H1 (cell line): ENCODE measurements around the gene DLST. TPM values are rescaled to one million over a fixed set of nuclear protein-coding genes. Genes with fewer than 3 reads are reported as not detected.

Source experiments
- CTCF ChIA-PET: fragments of 300-600 bp; sonication (Branson Sonifier 250); formaldehyde crosslinking; loops from one replicate; lab custom pipeline; 2021; ENCODE audit not compliant: partially characterized antibody; lab: Charles Lee
- POLR2A ChIA-PET: fragments of 300-600 bp; sonication (Branson Sonifier 250); formaldehyde crosslinking; loops from one replicate; lab custom pipeline; 2021; ENCODE audit warnings: inconsistent platforms; ENCODE audit not compliant: partially characterized antibody; lab: Charles Lee
- DNase-seq, 2 experiments: peaks; one replicate each; pipeline versions ENCODE4 v3.0.0 to v3.0.0-alpha.2; 2010 to 2022; ENCODE audit warnings: low spot score in 2 of 2, low read depth in 1 of 2, mixed read lengths in 1 of 2
- FAIRE-seq: peaks from 2 replicates; lab custom pipeline; 2011; peaks lifted over from hg19 to GRCh38; lab: Jason Lieb, UNC
- H2AFZ ChIP-seq: 2 replicates; pipeline ENCODE4 v1.8.1; 2012; ENCODE audit warnings: low read length, inconsistent platforms
- H2AK5ac ChIP-seq: 2 replicates; pipeline ENCODE4 v1.6.1; 2013; ENCODE audit warnings: low read depth, low read length
- H2BK120ac ChIP-seq: replicated peaks from 2 replicates; pipeline ENCODE3; 2013; ENCODE audit warnings: low read depth, low read length, inconsistent platforms
- H2BK12ac ChIP-seq: 2 replicates; pipeline ENCODE4 v1.6.1; 2013; ENCODE audit warnings: low read depth, low read length
- H2BK15ac ChIP-seq: 2 replicates; pipeline ENCODE4 v1.6.1; 2013; ENCODE audit warnings: low read length
- H2BK20ac ChIP-seq: 2 replicates; pipeline ENCODE4 v1.6.1; 2013; ENCODE audit warnings: low read length
- H2BK5ac ChIP-seq: 2 replicates; pipeline ENCODE4 v1.6.1; 2013; ENCODE audit warnings: low read depth, low read length
- H3K14ac ChIP-seq: 2 replicates; pipeline ENCODE4 v1.6.1; 2013; ENCODE audit warnings: inconsistent platforms; ENCODE audit not compliant: insufficient read length
- H3K18ac ChIP-seq: 2 replicates; pipeline ENCODE4 v1.6.1; 2013; ENCODE audit warnings: low read length; ENCODE audit errors: extremely low read depth
- H3K23ac ChIP-seq: 2 replicates; pipeline ENCODE4 v1.6.1; 2013; ENCODE audit warnings: inconsistent platforms; ENCODE audit not compliant: insufficient read length
- H3K23me2 ChIP-seq: 2 replicates; pipeline ENCODE4 v1.6.1; 2013; ENCODE audit warnings: low read depth, low read length
- H3K27ac ChIP-seq: 2 replicates; pipeline ENCODE4 v1.6.1; 2011; ENCODE audit warnings: low read depth, low read length, inconsistent platforms
- H3K27me3 ChIP-seq, 4 experiments: replicated peaks in 1 of 4; 1 replicate in 1 of 4; 2 replicates in 3 of 4; pipeline versions ENCODE4 v1.6.1 to v1.8.1; 2011 to 2013; ENCODE audit warnings: low read length in 3 of 4, mild to moderate bottlenecking in 3 of 4, inconsistent platforms in 2 of 4, mixed read lengths in 2 of 4, moderate library complexity in 1 of 4; ENCODE audit not compliant: control insufficient read depth in 3 of 4, insufficient read depth in 3 of 4; ENCODE audit errors: extremely low read depth in 1 of 4
- H3K36me3 ChIP-seq, 4 experiments: 2 replicates each; pipeline versions ENCODE4 v1.6.1 to v1.8.1; 2011 to 2013; ENCODE audit warnings: mild to moderate bottlenecking in 4 of 4, low read length in 3 of 4, moderate library complexity in 2 of 4, control low read depth in 1 of 4, inconsistent platforms in 1 of 4; ENCODE audit not compliant: insufficient read depth in 4 of 4, control insufficient read depth in 2 of 4
- H3K4ac ChIP-seq: replicated peaks from 2 replicates; pipeline ENCODE3; 2013; ENCODE audit warnings: low read length, low read depth, mixed read lengths, inconsistent platforms; ENCODE audit not compliant: insufficient read length
- H3K4me1 ChIP-seq, 4 experiments: replicated peaks in 1 of 4; 1 replicate in 1 of 4; 2 replicates in 3 of 4; pipeline versions ENCODE4 v1.6.1 to v1.8.1; 2011 to 2013; ENCODE audit warnings: low read length in 3 of 4, inconsistent platforms in 2 of 4, mixed read lengths in 1 of 4; ENCODE audit not compliant: insufficient read depth in 4 of 4, control insufficient read depth in 3 of 4
- H3K4me2 ChIP-seq, 2 experiments: 2 replicates each; pipeline versions ENCODE4 v1.6.1 to v1.8.1; 2011 to 2013; ENCODE audit warnings: low read depth in 2 of 2, low read length in 2 of 2, control low read depth in 1 of 2, inconsistent platforms in 1 of 2, mild to moderate bottlenecking in 1 of 2; ENCODE audit not compliant: insufficient read depth in 1 of 2
- H3K4me3 ChIP-seq, 4 experiments: fragments of 200-600, 300-600 bp in 1 of 4; sonication (generic), shearing (Covaris generic), sonication (Bioruptor Twin) in 1 of 4; 2 replicates each; pipeline versions ENCODE4 v1.5.1 to v1.8.1; 2011 to 2016; ENCODE audit warnings: low read length in 4 of 4, low read depth in 3 of 4, control low read depth in 2 of 4, inconsistent platforms in 2 of 4, mild to moderate bottlenecking in 2 of 4, mixed read lengths in 1 of 4, moderate library complexity in 1 of 4; ENCODE audit not compliant: insufficient read depth in 2 of 4; ENCODE audit errors: extremely low read depth in 1 of 4
- H3K56ac ChIP-seq: replicated peaks from 2 replicates; pipeline ENCODE3; 2013; ENCODE audit warnings: low read depth, mild to moderate bottlenecking, mixed read lengths, low read length, inconsistent platforms; ENCODE audit not compliant: insufficient read length
- H3K79me1 ChIP-seq: 2 replicates; pipeline ENCODE4 v1.6.1; 2013; ENCODE audit warnings: low read depth, low read length, control low read depth
- H3K79me2 ChIP-seq, 2 experiments: 2 replicates each; pipeline versions ENCODE4 v1.6.1 to v1.8.1; 2012 to 2013; ENCODE audit warnings: low read length in 2 of 2, mild to moderate bottlenecking in 2 of 2, inconsistent platforms in 1 of 2; ENCODE audit not compliant: insufficient read depth in 2 of 2, control insufficient read depth in 1 of 2
- H3K9ac ChIP-seq, 4 experiments: replicated peaks in 1 of 4; 1 replicate in 1 of 4; 2 replicates in 3 of 4; pipeline versions ENCODE4 v1.6.1 to v1.8.1; 2011 to 2013; ENCODE audit warnings: low read depth in 3 of 4, low read length in 3 of 4, control low read depth in 2 of 4, mild to moderate bottlenecking in 2 of 4, moderate library complexity in 2 of 4, inconsistent platforms in 1 of 4; ENCODE audit errors: extremely low read depth in 1 of 4
- H3K9me3 ChIP-seq, 2 experiments: 2 replicates each; pipeline versions ENCODE4 v1.6.1 to v1.8.1; 2012 to 2013; ENCODE audit warnings: mild to moderate bottlenecking in 2 of 2, moderate library complexity in 2 of 2, control low read depth in 1 of 2, inconsistent platforms in 1 of 2, low read depth in 1 of 2, low read length in 1 of 2, mixed read lengths in 1 of 2; ENCODE audit not compliant: insufficient read depth in 2 of 2
- H4K20me1 ChIP-seq, 2 experiments: replicated peaks in 1 of 2; 2 replicates each; pipeline versions ENCODE3 to v1.8.1; 2011 to 2013; ENCODE audit warnings: inconsistent platforms in 2 of 2, low read length in 2 of 2, mild to moderate bottlenecking in 1 of 2; ENCODE audit not compliant: insufficient read depth in 2 of 2, control insufficient read depth in 1 of 2
- H4K5ac ChIP-seq: 2 replicates; pipeline ENCODE4 v1.6.1; 2013; ENCODE audit warnings: low read length, low read depth, mixed read lengths, inconsistent platforms; ENCODE audit not compliant: insufficient read length
- H4K8ac ChIP-seq: 2 replicates; pipeline ENCODE4 v1.8.0; 2013; ENCODE audit warnings: mild to moderate bottlenecking, moderate library complexity, low read length, inconsistent platforms; ENCODE audit not compliant: insufficient read depth; ENCODE audit errors: extremely low read depth
- H4K91ac ChIP-seq: replicated peaks from 2 replicates; pipeline ENCODE3; 2013; ENCODE audit warnings: low read length, mixed read lengths, inconsistent platforms; ENCODE audit not compliant: insufficient read length
- BRCA1 ChIP-seq: IDR thresholded peaks from 2 replicates; pipeline ENCODE4 v1.6.1; 2012; ENCODE audit warnings: low read depth, low read length, improper control_type of control experiment
- CEBPB ChIP-seq: IDR thresholded peaks from 2 replicates; pipeline ENCODE4 v1.6.1; 2012; ENCODE audit warnings: low read depth, low read length
- CTCF ChIP-seq, 3 experiments: IDR thresholded peaks; 1 replicate in 2 of 3; 2 replicates in 1 of 3; pipeline versions ENCODE4 v1.5.1 to v1.6.1; 2011; ENCODE audit warnings: low read length in 3 of 3, mild to moderate bottlenecking in 3 of 3, inconsistent platforms in 2 of 3, low read depth in 1 of 3, moderate library complexity in 1 of 3; ENCODE audit not compliant: insufficient read depth in 1 of 3; ENCODE audit errors: control extremely low read depth in 1 of 3
- GTF2F1 ChIP-seq: IDR thresholded peaks from 2 replicates; pipeline ENCODE4 v1.6.1; 2012; ENCODE audit warnings: low read depth, low read length, improper control_type of control experiment, borderline replicate concordance
- POLR2A ChIP-seq, 2 experiments: IDR thresholded peaks; 1 replicate in 1 of 2; 2 replicates in 1 of 2; pipeline ENCODE4 v1.6.1; 2011; ENCODE audit warnings: low read depth in 2 of 2, low read length in 2 of 2, mild to moderate bottlenecking in 2 of 2; ENCODE audit errors: control extremely low read depth in 1 of 2
- RAD21 ChIP-seq, 2 experiments: IDR thresholded peaks in 1 of 2; conservative IDR thresholded peaks in 1 of 2; 2 replicates each; pipeline ENCODE4 v1.6.1; 2011; ENCODE audit warnings: low read depth in 2 of 2, low read length in 2 of 2, improper control_type of control experiment in 1 of 2, inconsistent platforms in 1 of 2, mild to moderate bottlenecking in 1 of 2, moderate library complexity in 1 of 2
- SIRT6 ChIP-seq: IDR thresholded peaks from one replicate; pipeline ENCODE4 v1.7.1; 2012; ENCODE audit warnings: low read length, inconsistent platforms
- SP4 ChIP-seq: IDR thresholded peaks from 2 replicates; pipeline ENCODE4 v1.6.1; 2012; ENCODE audit warnings: low read length, inconsistent platforms
- TAF1 ChIP-seq: IDR thresholded peaks from 2 replicates; pipeline ENCODE4 v1.6.1; 2011; ENCODE audit warnings: mild to moderate bottlenecking, low read depth, low read length
- TAF7 ChIP-seq: optimal IDR thresholded peaks from 2 replicates; pipeline ENCODE3; 2011; ENCODE audit warnings: low read depth, mild to moderate bottlenecking, inconsistent platforms, low read length, moderate library complexity, borderline replicate concordance
- WGBS, 2 experiments: shearing (Covaris generic) in 1 of 2; methylation state at CpG; one replicate each; pipeline versions ENCODE4 v1.1.6 to v1.1.7; 2013 to 2015; ENCODE audit warnings: low lambda C conversion rate in 2 of 2, mixed read lengths in 2 of 2, inconsistent platforms in 1 of 2, low coverage in 1 of 2, missing lambda C conversion rate in 1 of 2; ENCODE audit not compliant: insufficient replicate concordance in 2 of 2, insufficient coverage in 1 of 2, insufficient read length in 1 of 2; ENCODE audit errors: extremely low coverage in 1 of 2, missing lambda C conversion rate in 1 of 2; 5-methylcytosine and 5-hydroxymethylcytosine counted together
- polyA plus RNA-seq, 7 experiments: library from polyadenylated mRNA; depleted of rRNA in 3 of 7; stranded (reverse) in 5 of 7; unstranded in 2 of 7; fragments of >200 nt in 5 of 7; fragments of 200-250 nt in 2 of 7; gene quantifications; 1 replicate in 5 of 7; 2 replicates in 1 of 7; 4 replicates in 1 of 7; pipeline versions ENCODE4 v1.2.1 to v1.2.3, GENCODE V29; 2011 to 2013; ENCODE audit warnings: missing spikeins in 2 of 7, mixed read lengths in 2 of 7
- total RNA-seq: library from RNA; stranded (reverse); fragmentation: NEBNext Ultra II Directional; extraction: Animal tissue kit (Norgen Biotek cat#: 25700); gene quantifications from 2 replicates; pipeline ENCODE4 v1.2.1, GENCODE V29; 2021

DLST gene
- total and polyA plus RNA-seq, 2 of the 8 experiments (the other 6 are each of a cell fraction or from before 2014, with no cell fraction given), result 96.5 to 117 TPM

DNA sequence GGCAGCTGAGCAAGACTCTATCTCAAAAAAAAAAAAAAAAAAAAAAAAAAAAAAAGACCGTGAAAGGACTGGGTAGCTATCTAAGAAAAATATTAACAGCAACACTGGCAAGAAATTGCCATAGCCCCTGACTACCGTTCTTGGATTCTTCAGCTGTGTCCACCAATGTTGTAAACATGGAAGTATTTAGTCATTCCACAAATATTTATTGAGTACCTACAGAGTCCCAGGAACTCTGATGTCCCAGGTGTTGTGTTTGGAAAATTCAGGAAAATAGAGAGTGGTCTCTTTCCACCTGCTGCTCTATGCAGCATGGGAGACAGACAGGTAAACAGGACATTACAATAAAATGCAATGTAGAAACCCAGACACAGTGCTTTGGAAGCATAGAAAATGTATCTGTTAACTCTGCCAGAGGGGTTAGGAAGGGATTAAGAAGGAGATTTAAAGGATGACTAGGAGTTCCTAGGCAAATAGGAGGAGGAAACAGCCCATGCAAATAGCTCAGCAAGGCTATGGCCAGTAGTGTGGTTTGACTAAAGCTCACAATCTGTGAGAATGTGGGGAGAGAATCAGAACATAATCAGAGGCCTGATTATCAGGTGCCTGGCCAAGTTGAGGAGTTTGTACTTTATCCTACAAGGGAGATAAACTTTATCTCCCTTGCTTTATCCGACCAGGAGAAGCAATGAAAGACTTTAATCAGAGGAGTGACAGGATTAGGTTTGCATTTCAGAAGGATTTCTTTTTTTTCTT is 2.1 kb upstream of the DLST start:
- no peak overlapping the region for H3K18ac ChIP-seq
- H3K23me2 ChIP-seq, result peaks cover 7% of the 10 kb centered on the region; the same call in 1 of the 2 replicates
- H3K27ac ChIP-seq, result no peak overlapping the region
- no peak overlapping the region for H3K9ac ChIP-seq
- H4K91ac ChIP-seq, result no peak overlapping the region
- H3K4me3 ChIP-seq, result no peak overlapping the region
- H3K4ac ChIP-seq, result no peak overlapping the region
- no peak overlapping the region for H2BK12ac ChIP-seq
- FAIRE-seq (no peak), DNase-seq (no peak)
- no peak overlapping the region for H4K5ac ChIP-seq
- no peak overlapping the region for H3K23ac ChIP-seq
- no peak overlapping the region for H2BK15ac ChIP-seq
- no peak overlapping the region for H2AK5ac ChIP-seq
- peaks cover 6 to 13% of the 10 kb centered on the region in 2 experiments for H4K20me1 ChIP-seq
- no peak overlapping the region for H3K14ac ChIP-seq
- H3K79me2 ChIP-seq, result peaks cover 19 to 28% of the 10 kb centered on the region in 2 experiments
- H3K4me1 ChIP-seq, result peaks cover 5 to 14% (median 10%) of the 10 kb centered on the region in 4 experiments; a peak in 5 of 7 replicates
- no peak overlapping the region for H2BK120ac ChIP-seq
- H3K4me2 ChIP-seq, result no peak overlapping the region
- H4K8ac ChIP-seq, result no peak overlapping the region
- CTCF ChIA-PET, result interaction anchor here (0.7 to 17.5 kb wide), 11 partner anchors 10 to 417 kb away, joined by 3 to 364 read pairs (median 5); no protein-coding TSS in a partner anchor
- H3K27me3 ChIP-seq, result no peaks in the 10 kb centered on the region
- POLR2A ChIA-PET, result interaction anchor here (1.1 to 2.6 kb wide), 3 partner anchors 14 to 26 kb away, joined by 3 to 9 read pairs (median 7); no protein-coding TSS in a partner anchor
- no peaks in the 10 kb centered on the region for H3K9me3 ChIP-seq
- H2BK20ac ChIP-seq, result no peak overlapping the region
- H2BK5ac ChIP-seq, result no peak overlapping the region
- no peak overlapping the region for H2AFZ ChIP-seq
- peaks cover 5% of the 10 kb centered on the region for H3K79me1 ChIP-seq
- no peak overlapping the region for H3K56ac ChIP-seq
- H3K36me3 ChIP-seq, result no peaks in the 10 kb centered on the region; a peak in 3 of 8 replicates
- 87% methylated on average over 2 of the region's 3 CpGs; no CpG with 5 or more reads in 1 of the 2 experiments for WGBS, 2 experiments
- TF ChIP-seq GTF2F1 (no peak), POLR2A (IDR thresholded peaks at IDR 0.05; ENCODE audit: control extremely low read depth in 1 of 2, low read depth in 2 of 2, low read length in 2 of 2) (no peak), SP4 (no peak), TAF1 (no peak), SIRT6 (no peak), BRCA1 (no peak), TAF7 (no peak), CTCF (IDR thresholded peaks at IDR 0.05; ENCODE audit: control extremely low read depth in 1 of 3, insufficient read depth in 1 of 3, low read depth in 1 of 3, low read length in 3 of 3) (no peak), RAD21 (IDR thresholded peaks at IDR 0.05 in 1 of 2, conservative IDR thresholded peaks at IDR 0.05 in 1 of 2; ENCODE audit: low read depth in 2 of 2, low read length in 2 of 2) (no peak), CEBPB (no peak)
